ENCODE measurements around the gene UBE4B. TPM values are rescaled to one million over a fixed set of nuclear protein-coding genes. Genes with fewer than 3 reads are reported as not detected.
A peak's percentile ranks its signal among the peaks of the same experiment; 100 is the strongest.
"Not testable (repeated sequence)": the region's sequence is repeated elsewhere in the genome, so short reads cannot be mapped to it uniquely, and the experiment has no call there.

The UBE4B gene
- total RNA-seq, 1 donor from 2014 or later: 62.2 TPM

GRCh38 chr1:10007169-10007568, 25.6 kb upstream of the UBE4B start:
- Mint-ChIP-seq H3K27me3 (ENCODE audit: unreplicated experiment) (no peaks in the 10 kb centered on the region), H3K36me3 (ENCODE audit: unreplicated experiment) (no peaks in the 10 kb centered on the region), H3K9me3 (ENCODE audit: unreplicated experiment) (no peaks in the 10 kb centered on the region), H3K4me3 (ENCODE audit: unreplicated experiment) (no peak overlapping the region), H3K4me1 (ENCODE audit: unreplicated experiment) (no peaks in the 10 kb centered on the region), H3K27ac (ENCODE audit: unreplicated experiment) (no peak overlapping the region)
- TF ChIP-seq, protein P1, sequence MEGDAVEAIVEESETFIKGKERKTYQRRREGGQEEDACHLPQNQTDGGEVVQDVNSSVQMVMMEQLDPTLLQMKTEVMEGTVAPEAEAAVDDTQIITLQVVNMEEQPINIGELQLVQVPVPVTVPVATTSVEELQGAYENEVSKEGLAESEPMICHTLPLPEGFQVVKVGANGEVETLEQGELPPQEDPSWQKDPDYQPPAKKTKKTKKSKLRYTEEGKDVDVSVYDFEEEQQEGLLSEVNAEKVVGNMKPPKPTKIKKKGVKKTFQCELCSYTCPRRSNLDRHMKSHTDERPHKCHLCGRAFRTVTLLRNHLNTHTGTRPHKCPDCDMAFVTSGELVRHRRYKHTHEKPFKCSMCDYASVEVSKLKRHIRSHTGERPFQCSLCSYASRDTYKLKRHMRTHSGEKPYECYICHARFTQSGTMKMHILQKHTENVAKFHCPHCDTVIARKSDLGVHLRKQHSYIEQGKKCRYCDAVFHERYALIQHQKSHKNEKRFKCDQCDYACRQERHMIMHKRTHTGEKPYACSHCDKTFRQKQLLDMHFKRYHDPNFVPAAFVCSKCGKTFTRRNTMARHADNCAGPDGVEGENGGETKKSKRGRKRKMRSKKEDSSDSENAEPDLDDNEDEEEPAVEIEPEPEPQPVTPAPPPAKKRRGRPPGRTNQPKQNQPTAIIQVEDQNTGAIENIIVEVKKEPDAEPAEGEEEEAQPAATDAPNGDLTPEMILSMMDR (IDR thresholded peaks at IDR 0.05): no peak
- DNase-seq (ENCODE audit: extremely low spot score, unreplicated experiment): no peak

GRCh38 chr1:10014016-10014415, 18.7 kb upstream of the UBE4B start:
- Mint-ChIP-seq H3K27me3 (ENCODE audit: unreplicated experiment) (no peaks in the 10 kb centered on the region), H3K4me1 (ENCODE audit: unreplicated experiment) (peaks cover 17% of the 10 kb centered on the region), H3K36me3 (ENCODE audit: unreplicated experiment) (no peaks in the 10 kb centered on the region), H3K9me3 (ENCODE audit: unreplicated experiment) (no peaks in the 10 kb centered on the region), H3K4me3 (ENCODE audit: unreplicated experiment) (no peak overlapping the region), H3K27ac (ENCODE audit: unreplicated experiment) (no peak overlapping the region)
- DNase-seq (ENCODE audit: extremely low spot score, unreplicated experiment): no peak
- TF ChIP-seq, protein P1 (IDR thresholded peaks at IDR 0.05): no peak

DNA sequence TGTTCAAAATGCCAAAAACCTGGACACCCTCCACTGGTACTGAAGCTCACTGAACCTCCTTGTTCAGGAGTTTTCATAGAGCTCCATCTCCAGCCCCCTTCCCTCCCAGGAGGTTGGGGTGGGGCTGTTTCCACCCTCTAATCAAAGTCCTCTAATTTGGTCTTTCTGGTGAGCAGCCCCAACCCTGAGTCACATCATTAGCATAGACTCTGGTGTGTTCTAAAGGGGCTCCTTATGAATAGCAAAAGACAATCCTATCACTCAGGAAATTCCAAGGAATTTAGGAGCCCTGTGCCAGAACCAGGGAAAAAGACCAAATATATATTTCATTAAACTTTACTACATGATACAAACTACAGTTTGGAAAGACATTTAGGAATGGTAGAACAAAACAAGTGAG, 13.2 kb upstream of the UBE4B start:
- H3K27ac Mint-ChIP-seq (ENCODE audit: unreplicated experiment): no peak overlapping the region
- H3K27me3 Mint-ChIP-seq (ENCODE audit: unreplicated experiment): no peaks in the 10 kb centered on the region
- no peaks in the 10 kb centered on the region for H3K9me3 Mint-ChIP-seq (ENCODE audit: unreplicated experiment)
- no peaks in the 10 kb centered on the region for H3K36me3 Mint-ChIP-seq (ENCODE audit: unreplicated experiment)
- TF ChIP-seq, protein P1 (IDR thresholded peaks at IDR 0.05): no peak
- no peak for DNase-seq (ENCODE audit: extremely low spot score, unreplicated experiment)
- peaks cover 32% of the 10 kb centered on the region for H3K4me1 Mint-ChIP-seq (ENCODE audit: unreplicated experiment)
- H3K4me3 Mint-ChIP-seq (ENCODE audit: unreplicated experiment): no peak overlapping the region

- peaks cover 29% of the 10 kb centered on the region for H3K4me1 Mint-ChIP-seq (ENCODE audit: unreplicated experiment)
- DNase-seq (ENCODE audit: extremely low spot score, unreplicated experiment): no peak
- H3K27ac Mint-ChIP-seq (ENCODE audit: unreplicated experiment): no peak overlapping the region
- no peaks in the 10 kb centered on the region for H3K36me3 Mint-ChIP-seq (ENCODE audit: unreplicated experiment)
- no peak overlapping the region for H3K4me3 Mint-ChIP-seq (ENCODE audit: unreplicated experiment)
- TF ChIP-seq, protein P1 (IDR thresholded peaks at IDR 0.05): no peak
- H3K27me3 Mint-ChIP-seq (ENCODE audit: unreplicated experiment): no peaks in the 10 kb centered on the region
- no peaks in the 10 kb centered on the region for H3K9me3 Mint-ChIP-seq (ENCODE audit: unreplicated experiment)
Observed at GRCh38 chr1:10020086-10020485, 12.7 kb upstream of the UBE4B start.

DNA sequence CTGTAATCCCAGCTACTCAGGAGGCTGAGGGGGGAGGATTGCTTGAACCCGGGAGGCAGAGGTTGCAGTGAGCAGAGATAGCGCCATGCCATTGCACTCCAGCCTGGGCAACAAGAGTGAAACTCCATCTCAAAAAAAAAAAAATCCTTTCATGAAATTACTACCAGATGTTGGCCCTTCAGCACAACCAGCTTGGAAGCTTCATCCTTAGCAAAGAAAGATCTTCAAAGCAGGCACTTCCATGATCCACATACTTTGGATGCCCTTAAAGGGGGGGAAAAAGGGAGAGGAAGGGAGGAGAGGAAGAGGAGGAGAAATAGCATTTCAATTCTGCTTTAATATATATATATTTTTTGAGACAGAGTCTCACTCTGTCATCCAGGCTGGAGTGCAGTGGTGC, 12.1 kb upstream of the UBE4B start:
- not testable (repeated sequence) for DNase-seq (ENCODE audit: extremely low spot score, unreplicated experiment); H3K4me3 Mint-ChIP-seq (ENCODE audit: unreplicated experiment); H3K9me3 Mint-ChIP-seq (ENCODE audit: unreplicated experiment); H3K36me3 Mint-ChIP-seq (ENCODE audit: unreplicated experiment); H3K27me3 Mint-ChIP-seq (ENCODE audit: unreplicated experiment)
- Mint-ChIP-seq H3K27ac (ENCODE audit: unreplicated experiment) (peak overlapping the region; percentile 27), H3K4me1 (ENCODE audit: unreplicated experiment) (peaks cover 24% of the 10 kb centered on the region)

DNA sequence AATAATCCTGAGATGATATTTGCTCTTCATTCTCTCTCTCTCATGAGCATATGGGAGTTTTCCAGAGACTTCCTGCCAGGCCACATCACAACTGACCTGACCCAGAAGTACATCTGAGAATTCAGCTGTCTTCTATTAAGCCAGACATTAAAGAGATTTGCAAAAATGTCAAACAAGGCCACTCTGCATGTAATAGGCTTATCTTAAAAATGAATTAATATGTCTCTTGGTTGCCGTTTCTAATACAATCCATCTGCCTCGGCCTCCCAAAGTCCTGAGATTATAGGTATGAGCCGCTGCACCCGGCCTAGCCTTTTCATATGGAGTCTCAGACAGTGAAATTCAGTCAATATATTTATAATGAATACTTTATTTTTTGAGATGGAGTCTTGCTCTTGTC, 10.8 kb upstream of the UBE4B start:
- H3K4me3 Mint-ChIP-seq (ENCODE audit: unreplicated experiment); H3K9me3 Mint-ChIP-seq (ENCODE audit: unreplicated experiment); H3K36me3 Mint-ChIP-seq (ENCODE audit: unreplicated experiment); H3K27me3 Mint-ChIP-seq (ENCODE audit: unreplicated experiment); H3K27ac Mint-ChIP-seq (ENCODE audit: unreplicated experiment); DNase-seq (ENCODE audit: extremely low spot score, unreplicated experiment): not testable (repeated sequence)
- peaks cover 15% of the 10 kb centered on the region for H3K4me1 Mint-ChIP-seq (ENCODE audit: unreplicated experiment)
